Measurements from ENCODE around the gene GGT6.

Gene GGT6

DNA sequence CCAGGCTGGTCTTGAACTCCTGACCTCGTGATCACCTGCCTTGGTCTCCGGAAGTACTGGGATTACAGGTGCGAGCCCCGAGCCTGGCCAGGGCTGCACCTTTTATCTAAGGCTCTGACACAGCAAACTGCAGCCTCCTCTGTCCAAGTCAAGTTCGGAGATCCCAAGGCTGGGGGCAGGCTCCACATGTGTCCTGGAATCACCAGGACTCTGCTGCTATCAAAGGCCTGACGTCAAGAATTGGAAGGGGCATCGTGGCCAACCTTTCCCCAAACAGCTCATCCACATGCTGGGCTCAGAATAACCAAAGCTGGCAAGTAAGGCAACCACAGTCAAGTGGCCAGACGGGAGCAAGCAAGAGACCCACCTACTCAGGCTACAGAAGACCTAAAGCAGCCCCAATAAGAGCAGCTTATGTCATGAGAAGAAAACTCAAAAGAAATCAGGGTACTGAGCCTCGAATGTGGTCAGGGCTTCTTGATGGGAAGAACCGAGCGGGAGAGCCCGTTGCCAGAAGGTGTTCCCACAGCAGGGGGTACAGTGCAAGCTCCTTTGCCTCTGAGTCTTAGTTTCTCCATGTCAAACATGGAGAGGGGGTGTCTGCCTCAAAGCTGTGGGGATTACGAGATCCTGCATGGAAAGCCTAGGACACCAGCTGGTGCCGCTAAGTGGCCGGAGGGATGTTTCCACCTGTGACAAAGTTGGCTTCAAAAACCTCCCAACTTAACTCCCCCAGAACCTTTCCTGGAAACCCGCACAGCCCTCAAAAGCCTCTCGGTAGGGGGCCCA, 13.1 kb downstream of the GGT6 start:
- no peak overlapping the region for H3K4me3 ChIP-seq (ENCODE audit: low read depth, low read length)
- TF ChIP-seq, protein P1, sequence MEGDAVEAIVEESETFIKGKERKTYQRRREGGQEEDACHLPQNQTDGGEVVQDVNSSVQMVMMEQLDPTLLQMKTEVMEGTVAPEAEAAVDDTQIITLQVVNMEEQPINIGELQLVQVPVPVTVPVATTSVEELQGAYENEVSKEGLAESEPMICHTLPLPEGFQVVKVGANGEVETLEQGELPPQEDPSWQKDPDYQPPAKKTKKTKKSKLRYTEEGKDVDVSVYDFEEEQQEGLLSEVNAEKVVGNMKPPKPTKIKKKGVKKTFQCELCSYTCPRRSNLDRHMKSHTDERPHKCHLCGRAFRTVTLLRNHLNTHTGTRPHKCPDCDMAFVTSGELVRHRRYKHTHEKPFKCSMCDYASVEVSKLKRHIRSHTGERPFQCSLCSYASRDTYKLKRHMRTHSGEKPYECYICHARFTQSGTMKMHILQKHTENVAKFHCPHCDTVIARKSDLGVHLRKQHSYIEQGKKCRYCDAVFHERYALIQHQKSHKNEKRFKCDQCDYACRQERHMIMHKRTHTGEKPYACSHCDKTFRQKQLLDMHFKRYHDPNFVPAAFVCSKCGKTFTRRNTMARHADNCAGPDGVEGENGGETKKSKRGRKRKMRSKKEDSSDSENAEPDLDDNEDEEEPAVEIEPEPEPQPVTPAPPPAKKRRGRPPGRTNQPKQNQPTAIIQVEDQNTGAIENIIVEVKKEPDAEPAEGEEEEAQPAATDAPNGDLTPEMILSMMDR (conservative IDR thresholded peaks at IDR 0.05; ENCODE audit: low read depth, low read length) = no peak
- no peak for DNase-seq (ENCODE audit: low read depth)

DNA sequence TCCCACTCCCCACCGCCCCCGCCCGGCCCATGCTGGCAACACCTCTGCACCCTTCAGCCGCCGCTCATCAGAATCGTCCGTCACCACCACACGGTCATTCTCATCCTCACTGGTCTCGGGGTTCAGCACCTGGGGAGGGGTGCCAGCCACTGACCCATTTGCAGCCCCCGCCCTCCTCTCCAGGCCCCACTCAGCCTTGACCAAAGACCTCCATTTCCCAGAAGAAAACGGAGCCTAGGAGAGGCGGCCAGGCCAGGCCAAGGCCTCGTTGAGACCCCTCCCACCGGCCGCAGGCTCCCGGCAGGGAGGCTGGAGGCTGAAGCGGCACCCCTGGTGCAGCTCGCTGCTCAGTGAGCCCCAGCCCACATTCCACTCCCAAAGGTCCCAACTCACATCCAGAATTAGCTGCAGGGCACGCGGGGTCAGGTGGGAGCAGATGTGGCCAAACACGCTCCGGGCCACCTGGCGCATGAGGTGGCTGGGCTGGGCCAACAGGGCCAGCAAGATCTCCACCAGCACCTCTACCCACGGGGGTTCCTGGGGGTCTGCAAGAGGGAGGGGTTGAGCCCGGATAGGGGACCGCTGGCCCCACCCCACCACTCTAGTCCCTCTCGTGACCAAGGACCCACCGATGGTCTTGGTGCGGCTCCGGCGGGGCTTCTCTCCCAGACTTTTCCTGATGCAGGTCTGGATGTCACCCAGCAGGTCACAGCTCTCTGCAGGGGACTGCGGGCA, 15.0 kb downstream of the GGT6 start:
- TF ChIP-seq, protein P1 (conservative IDR thresholded peaks at IDR 0.05; ENCODE audit: low read depth, low read length) = no peak
- no peak for DNase-seq (ENCODE audit: low read depth)
- no peak overlapping the region for H3K4me3 ChIP-seq (ENCODE audit: low read depth, low read length)

DNA sequence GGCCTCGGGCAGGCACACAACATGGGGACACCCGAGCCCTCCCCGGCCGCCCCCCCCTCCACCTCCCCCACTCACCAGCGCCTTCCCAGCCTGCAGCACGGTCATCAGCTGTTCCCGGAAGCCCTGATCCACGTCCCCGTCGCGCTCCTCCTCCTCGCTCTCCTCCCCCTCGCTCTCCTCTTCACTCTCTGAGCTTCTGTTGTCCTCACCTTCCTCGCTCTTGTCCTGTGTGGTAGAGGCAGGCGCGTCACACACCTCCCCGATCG, 15.5 kb downstream of the GGT6 start:
- H3K4me3 ChIP-seq (ENCODE audit: low read depth, low read length) = no peak overlapping the region
- TF ChIP-seq, protein P1 (conservative IDR thresholded peaks at IDR 0.05; ENCODE audit: low read depth, low read length) = no peak
- no peak for DNase-seq (ENCODE audit: low read depth)

DNA sequence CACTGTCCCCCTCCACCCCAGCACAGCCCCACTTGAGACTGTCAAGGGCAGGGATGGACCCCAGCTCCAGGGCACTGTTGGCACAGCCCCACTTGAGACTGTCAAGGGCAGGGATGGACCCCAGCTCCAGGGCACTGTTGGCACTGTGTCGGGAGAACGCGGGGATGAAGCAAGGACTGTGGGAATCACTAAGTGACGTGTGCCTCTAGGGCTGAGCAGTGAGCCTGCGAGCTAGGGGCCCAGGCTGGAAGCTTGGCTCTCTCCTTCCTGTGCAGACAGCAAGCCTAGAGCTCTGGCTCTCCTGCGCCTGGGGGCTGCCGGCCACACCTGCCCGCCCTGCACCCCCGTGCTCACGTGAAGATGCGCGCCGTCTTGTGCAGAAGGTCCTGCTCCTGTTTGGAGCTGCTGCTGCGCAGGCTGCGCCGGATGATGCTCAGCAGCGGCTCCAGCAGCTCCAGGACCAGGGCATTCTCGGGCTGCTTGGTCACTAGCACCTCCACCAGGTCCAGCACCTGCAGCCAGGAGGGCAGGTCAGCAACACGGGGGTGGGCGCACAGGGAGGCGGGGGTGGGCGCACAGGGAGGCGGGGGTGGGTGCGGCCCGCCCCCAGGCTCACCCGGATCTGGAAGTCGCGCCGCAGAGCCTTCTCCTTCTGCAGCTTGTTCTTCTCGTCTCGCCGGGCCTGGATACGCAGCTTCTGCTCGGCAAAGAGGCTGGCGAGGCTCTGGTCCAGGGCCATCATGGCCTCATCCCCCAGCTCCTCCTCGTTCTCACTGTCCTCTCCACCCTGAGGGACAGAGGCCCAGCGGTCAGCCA, 16.0 kb downstream of the GGT6 start:
- no peak for DNase-seq (ENCODE audit: low read depth)
- H3K4me3 ChIP-seq (ENCODE audit: low read depth, low read length) = no peak overlapping the region
- TF ChIP-seq, protein P1 (conservative IDR thresholded peaks at IDR 0.05; ENCODE audit: low read depth, low read length) = no peak

DNA sequence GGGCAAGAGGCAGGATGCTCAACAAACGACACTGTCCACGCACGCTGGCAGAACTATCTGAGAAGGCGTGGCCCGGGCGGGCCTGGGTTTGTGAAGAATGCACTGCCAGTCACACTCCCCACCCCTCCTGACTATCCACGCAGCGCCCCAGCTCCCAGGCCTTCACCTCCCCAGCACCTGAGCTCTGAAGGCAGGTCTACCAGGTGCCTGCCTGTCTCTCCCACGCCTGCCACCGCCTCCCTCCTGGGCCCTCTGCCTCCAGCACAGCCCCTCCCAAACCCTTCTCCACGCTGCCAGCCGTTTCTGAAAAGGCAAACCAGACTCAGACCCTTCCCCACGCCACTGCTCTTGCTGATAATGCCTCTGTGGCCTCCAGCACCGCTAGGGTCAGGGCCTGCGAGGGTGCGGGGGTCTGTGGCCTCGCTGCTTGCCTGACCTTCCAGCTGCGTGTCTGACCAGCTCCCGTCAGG, 16.8 kb downstream of the GGT6 start:
- no peak overlapping the region for H3K4me3 ChIP-seq (ENCODE audit: low read depth, low read length)
- TF ChIP-seq, protein P1 (conservative IDR thresholded peaks at IDR 0.05; ENCODE audit: low read depth, low read length) = no peak
- no peak for DNase-seq (ENCODE audit: low read depth)

DNA sequence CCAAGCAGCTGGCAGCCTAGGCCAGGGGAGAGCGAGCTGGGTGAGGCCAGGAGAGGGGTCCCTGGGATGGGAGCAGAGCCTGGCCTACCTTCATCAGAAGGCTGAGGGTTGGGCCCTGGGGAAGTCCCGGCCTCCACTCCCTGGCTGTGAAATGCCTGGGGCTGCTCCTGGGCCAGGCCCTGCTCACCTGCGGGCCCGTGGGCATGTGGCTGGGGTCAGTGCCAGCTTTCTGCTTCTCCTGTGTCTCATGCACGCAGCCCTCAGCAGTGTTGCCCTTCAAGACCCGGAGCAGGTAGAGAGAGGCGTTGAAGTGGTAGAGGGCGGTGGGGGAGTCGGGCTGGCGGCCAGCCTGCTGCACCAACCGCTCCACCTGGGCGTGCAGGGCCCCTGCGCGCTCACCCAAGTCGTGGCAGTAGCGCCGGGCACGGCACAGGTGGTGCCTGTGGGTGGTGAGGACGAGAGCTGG, 17.6 kb downstream of the GGT6 start:
- TF ChIP-seq, protein P1 (conservative IDR thresholded peaks at IDR 0.05; ENCODE audit: low read depth, low read length) = no peak
- no peak overlapping the region for H3K4me3 ChIP-seq (ENCODE audit: low read depth, low read length)
- no peak for DNase-seq (ENCODE audit: low read depth)
